OCI-LY7 (cell line): ENCODE results near the gene RNF214. TPM values are rescaled to one million over a fixed set of nuclear protein-coding genes. Genes with fewer than 3 reads are reported as not detected.

ENCODE experiments used
- BruUV-seq: library from RNA; stranded (reverse); fragments of 400-500 nt; replicated peaks from 2 replicates; lab custom pipeline; 2021; lab: Mats Ljungman, UMichigan
- CTCF ChIA-PET: fragments of 300-600 bp; sonication (Branson Sonifier 250); formaldehyde crosslinking; loops from one replicate; lab custom pipeline; 2022; ENCODE audit warnings: antibody characterized with exemption; ENCODE audit not compliant: unreplicated experiment; lab: Charles Lee
- POLR2A ChIA-PET: fragments of 300-600 bp; sonication (Branson Sonifier 250); formaldehyde crosslinking; loops from one replicate; lab custom pipeline; 2022; ENCODE audit warnings: antibody characterized with exemption; lab: Charles Lee
- DNase-seq: peaks from one replicate; pipeline ENCODE4 v3.0.0-alpha.2; 2015; ENCODE audit warnings: low spot score
- H2AFZ ChIP-seq: fragments of 200-600 bp; sonication (generic), shearing (Covaris generic); 2 replicates; pipeline ENCODE4 v1.6.1; 2014; ENCODE audit warnings: mild to moderate bottlenecking, antibody characterized with exemption, low read length, moderate library complexity
- H3K27ac ChIP-seq: fragments of 200-600 bp; sonication (generic); 2 replicates; pipeline ENCODE4 v1.5.1; 2014; ENCODE audit warnings: mixed run types, low read depth, mild to moderate bottlenecking, moderate library complexity, low read length, inconsistent platforms; ENCODE audit not compliant: poor library complexity, severe bottlenecking
- H3K36me3 ChIP-seq: fragments of 200-600 bp; sonication (generic); 2 replicates; pipeline ENCODE4 v1.6.1; 2014; ENCODE audit warnings: mild to moderate bottlenecking, antibody characterized with exemption, low read length, moderate library complexity, mixed read lengths; ENCODE audit not compliant: insufficient read depth
- H3K4me1 ChIP-seq: fragments of 200-600 bp; sonication (generic); 2 replicates; pipeline ENCODE4 v1.5.1; 2014; ENCODE audit warnings: mild to moderate bottlenecking, low read length; ENCODE audit not compliant: insufficient read depth, poor library complexity, severe bottlenecking
- H3K4me2 ChIP-seq: fragments of 200-600 bp; sonication (generic); 2 replicates; pipeline ENCODE4 v1.6.1; 2014; ENCODE audit warnings: mild to moderate bottlenecking, low read length
- H3K4me3 ChIP-seq: fragments of 200-600 bp; sonication (generic); 2 replicates; pipeline ENCODE4 v1.5.1; 2014; ENCODE audit warnings: mild to moderate bottlenecking, low read depth, low read length; ENCODE audit not compliant: poor library complexity, severe bottlenecking
- H3K79me2 ChIP-seq: fragments of 200-600 bp; sonication (generic); 2 replicates; pipeline ENCODE4 v1.6.1; 2016; ENCODE audit warnings: low read depth, mild to moderate bottlenecking, low read length, moderate library complexity, mixed read lengths; ENCODE audit not compliant: insufficient read depth
- H3K9me2 ChIP-seq: fragments of 200-600 bp; sonication (generic); 2 replicates; pipeline ENCODE4 v1.6.1; 2016; ENCODE audit warnings: mild to moderate bottlenecking, low read length, mixed read lengths; ENCODE audit not compliant: insufficient read depth
- H3K9me3 ChIP-seq: fragments of 200-600 bp; sonication (generic); 2 replicates; pipeline ENCODE4 v1.6.1; 2014; ENCODE audit warnings: mild to moderate bottlenecking, mixed run types, low read length, mixed read lengths
- H4K20me1 ChIP-seq: fragments of 200-600 bp; sonication (generic); 2 replicates; pipeline ENCODE4 v1.6.1; 2014; ENCODE audit warnings: mild to moderate bottlenecking, antibody characterized with exemption, low read length, moderate library complexity, mixed read lengths; ENCODE audit not compliant: insufficient read depth
- CTCF ChIP-seq: fragments of 200-600 bp; sonication (generic); conservative IDR thresholded peaks from 2 replicates; pipeline ENCODE4 v1.5.1; 2014; ENCODE audit warnings: mild to moderate bottlenecking, antibody characterized with exemption, low read length, moderate library complexity, mixed read lengths
- EZH2phosphoT487 ChIP-seq: fragments of 200-600 bp; sonication (generic); IDR thresholded peaks from 2 replicates; pipeline ENCODE4 v1.6.1; 2018; ENCODE audit warnings: low read depth, borderline replicate concordance, mild to moderate bottlenecking, mixed run types, antibody characterized with exemption, low read length, moderate library complexity, mixed read lengths
- intact Hi-C: fragments of 100-400 bp; cut with micrococcal nuclease; formaldehyde crosslinking; loops from one replicate; pipeline ENCODE4 v1.10.0; 2022; ENCODE audit not compliant: unreplicated experiment
- total RNA-seq, 2 experiments: library from RNA; depleted of rRNA in 1 of 2; stranded (reverse); fragments of >200 nt in 1 of 2; shearing (Covaris generic) in 1 of 2; gene quantifications; 2 replicates each; pipeline ENCODE4 v1.2.3, GENCODE V29; 2014 to 2022

RNF214 gene
- total RNA-seq, 2 experiments from 2014 or later: 11.2 to 30.2 TPM

GRCh38 chr11:117229411-117229810, 3.1 kb upstream of the RNF214 start:
- Histone ChIP-seq H3K36me3 (peaks cover 49% of the 10 kb centered on the region), H3K79me2 (peaks cover 37% of the 10 kb centered on the region), H4K20me1 (no peaks in the 10 kb centered on the region), H2AFZ (no peak overlapping the region), H3K4me3 (peak overlapping the region; percentile 99), H3K27ac (peak overlapping the region; percentile 84), H3K4me2 (peak overlapping the region; percentile 90), H3K9me2 (no peaks in the 10 kb centered on the region), H3K4me1 (peaks cover 36% of the 10 kb centered on the region), H3K9me3 (no peaks in the 10 kb centered on the region)
- no TSS peak for BruUV-seq
- ChIA-PET CTCF (no interaction called here), POLR2A (interaction anchor here (3.3 kb wide), 1 partner anchor 50 kb away, joined by 30 read pairs; the partner anchor contains the start of gene SIDT2)
- TF ChIP-seq EZH2phosphoT487 (no peak), CTCF (no peak)
- intact Hi-C loops: no loop called here
- DNase-seq: no peak

GRCh38 chr11:117229931-117230285, 2.6 kb upstream of the RNF214 start:
- TF ChIP-seq CTCF (no peak), EZH2phosphoT487 (no peak)
- H3K36me3 ChIP-seq: peaks cover 44% of the 10 kb centered on the region
- no peaks in the 10 kb centered on the region for H3K9me3 ChIP-seq
- ChIA-PET CTCF (interaction anchor here (0.6 to 1.0 kb wide), 3 partner anchors 50 to 403 kb away, joined by 3 to 5 read pairs (median 3); partner anchors contain the start of gene SIDT2), POLR2A (interaction anchor here (0.5 to 3.3 kb wide), 6 partner anchors 8 to 501 kb away, joined by 3 to 30 read pairs (median 6); partner anchors contain the start of genes PAFAH1B2 and SIDT2)
- peaks cover 39% of the 10 kb centered on the region for H3K4me1 ChIP-seq
- BruUV-seq: TSS peak; percentile 39
- intact Hi-C loops: loop anchor here (5.0 kb wide), 3 partner anchors 88 to 458 kb away; partner anchors contain the start of genes BUD13, PAFAH1B2 and ZPR1
- peak overlapping the region; percentile 99 for H3K4me3 ChIP-seq
- H3K9me2 ChIP-seq: no peaks in the 10 kb centered on the region
- peak overlapping the region; percentile 84 for H3K27ac ChIP-seq
- H2AFZ ChIP-seq: peak overlapping the region; percentile 22; the same call in 1 of the 2 replicates
- no peaks in the 10 kb centered on the region for H4K20me1 ChIP-seq
- no peak for DNase-seq
- peak overlapping the region; percentile 90 for H3K4me2 ChIP-seq
- H3K79me2 ChIP-seq: peaks cover 37% of the 10 kb centered on the region
